Osteocyte (in vitro differentiated cells): Measurements from ENCODE around the gene PPIL4. TPM values are rescaled to one million over a fixed set of nuclear protein-coding genes. Genes with fewer than 3 reads are reported as not detected.

Source experiments
- DNase-seq: peaks from one replicate; pipeline ENCODE4 v3.0.0; 2021; ENCODE audit warnings: mixed read lengths; ENCODE audit not compliant: unreplicated experiment; ENCODE audit errors: extremely low spot score
- H3K27ac Mint-ChIP-seq: one replicate; pipeline ENCODE4 v1.8.0; 2021; ENCODE audit warnings: mild to moderate bottlenecking, mixed read lengths; ENCODE audit not compliant: unreplicated experiment
- H3K27me3 Mint-ChIP-seq: one replicate; pipeline ENCODE4 v1.8.0; 2021; ENCODE audit warnings: mixed read lengths; ENCODE audit not compliant: unreplicated experiment
- H3K36me3 Mint-ChIP-seq: one replicate; pipeline ENCODE4 v1.8.0; 2021; ENCODE audit warnings: mixed read lengths; ENCODE audit not compliant: unreplicated experiment
- H3K4me1 Mint-ChIP-seq: one replicate; pipeline ENCODE4 v1.8.0; 2021; ENCODE audit warnings: mixed read lengths; ENCODE audit not compliant: unreplicated experiment
- H3K4me3 Mint-ChIP-seq: one replicate; pipeline ENCODE4 v1.8.0; 2021; ENCODE audit warnings: mild to moderate bottlenecking, moderate library complexity, mixed read lengths; ENCODE audit not compliant: unreplicated experiment
- H3K9me3 Mint-ChIP-seq: one replicate; pipeline ENCODE4 v1.8.0; 2021; ENCODE audit warnings: mixed read lengths; ENCODE audit not compliant: unreplicated experiment
- CTCF ChIP-seq: fragments of 200-600 bp; sonication (generic); IDR thresholded peaks from 2 replicates; pipeline ENCODE4 v1.5.0; 2021; ENCODE audit warnings: antibody characterized with exemption, mild to moderate bottlenecking, moderate library complexity
- total RNA-seq: library from RNA; stranded (reverse); gene quantifications from 2 replicates; pipeline ENCODE4 v1.2.1, GENCODE V29; 2021

The PPIL4 gene
- total RNA-seq, 1 donor from 2014 or later: 34.3 TPM

GRCh38 chr6:149493761-149494320 lies 52.0 kb downstream of the PPIL4 start:
- no peaks in the 10 kb centered on the region for H3K27me3 Mint-ChIP-seq
- DNase-seq: no peak

DNA sequence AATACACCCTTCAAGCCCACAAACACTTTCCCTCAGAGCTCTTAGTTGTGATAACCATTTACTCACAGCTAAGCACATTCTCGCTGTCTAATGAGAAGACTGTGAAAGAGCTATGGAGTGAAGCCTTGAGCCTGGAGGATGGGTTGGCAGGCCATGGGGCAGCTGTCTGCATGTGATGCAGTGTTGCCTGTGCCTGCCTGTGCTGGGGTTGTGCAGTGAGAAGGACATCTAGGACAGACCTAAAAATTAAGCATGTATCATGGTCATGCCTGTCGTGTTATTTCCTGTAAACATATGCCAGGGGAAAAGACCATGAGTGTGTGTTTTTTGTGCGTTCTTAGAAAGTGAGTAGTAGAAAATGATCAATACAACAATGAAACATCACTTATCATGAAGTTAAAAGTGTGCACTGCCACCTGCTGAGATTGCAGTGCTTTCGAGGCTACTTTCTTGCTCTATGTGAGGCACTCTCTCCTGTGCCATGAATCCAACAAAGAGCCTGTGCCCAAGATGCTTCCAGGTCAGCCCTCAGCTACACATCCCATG lies 53.0 kb downstream of the PPIL4 start:
- no peak for DNase-seq
- H3K4me1 Mint-ChIP-seq: peaks cover 25% of the 10 kb centered on the region
- no peak overlapping the region for H3K27ac Mint-ChIP-seq
- H3K4me3 Mint-ChIP-seq: no peak overlapping the region
- no peaks in the 10 kb centered on the region for H3K9me3 Mint-ChIP-seq
- no peaks in the 10 kb centered on the region for H3K36me3 Mint-ChIP-seq
- no peak for TF ChIP-seq CTCF
- H3K27me3 Mint-ChIP-seq: no peaks in the 10 kb centered on the region

More at GRCh38 chr6:149493761-149494320, 52.0 kb downstream of the PPIL4 start:
- Mint-ChIP-seq H3K4me1 (peaks cover 35% of the 10 kb centered on the region), H3K27ac (no peak overlapping the region), H3K36me3 (no peaks in the 10 kb centered on the region), H3K4me3 (no peak overlapping the region), H3K9me3 (no peaks in the 10 kb centered on the region)
- TF ChIP-seq CTCF: no peak

- peaks cover 8% of the 10 kb centered on the region for H3K4me1 Mint-ChIP-seq
- TF ChIP-seq CTCF: no peak
These were observed 55.9 kb downstream of the PPIL4 start for GRCh38 chr6:149489967-149490366.

GRCh38 chr6:149488815-149489214 lies 57.0 kb downstream of the PPIL4 start:
- DNase-seq: no peak
- H3K27ac Mint-ChIP-seq: no peak overlapping the region
- H3K9me3 Mint-ChIP-seq: no peaks in the 10 kb centered on the region
- H3K27me3 Mint-ChIP-seq: no peaks in the 10 kb centered on the region
- H3K4me3 Mint-ChIP-seq: no peak overlapping the region
- H3K36me3 Mint-ChIP-seq: no peaks in the 10 kb centered on the region
- TF ChIP-seq CTCF: no peak
- peaks cover 16% of the 10 kb centered on the region for H3K4me1 Mint-ChIP-seq

More at GRCh38 chr6:149489967-149490366, 55.9 kb downstream of the PPIL4 start:
- Mint-ChIP-seq H3K9me3 (no peaks in the 10 kb centered on the region), H3K27me3 (no peaks in the 10 kb centered on the region), H3K4me3 (no peak overlapping the region), H3K36me3 (no peaks in the 10 kb centered on the region), H3K27ac (no peak overlapping the region)
- DNase-seq: no peak

- peaks cover 28% of the 10 kb centered on the region for H3K4me1 Mint-ChIP-seq
- H3K27me3 Mint-ChIP-seq: no peaks in the 10 kb centered on the region
- H3K4me3 Mint-ChIP-seq: no peak overlapping the region
- no peak overlapping the region for H3K27ac Mint-ChIP-seq
- no peaks in the 10 kb centered on the region for H3K9me3 Mint-ChIP-seq
- TF ChIP-seq CTCF: no peak
- DNase-seq: no peak
- no peaks in the 10 kb centered on the region for H3K36me3 Mint-ChIP-seq
These were observed 58.5 kb downstream of the PPIL4 start for GRCh38 chr6:149487316-149487715.
